ENCODE measurements around the gene FKBP5.

Gene FKBP5

DNA sequence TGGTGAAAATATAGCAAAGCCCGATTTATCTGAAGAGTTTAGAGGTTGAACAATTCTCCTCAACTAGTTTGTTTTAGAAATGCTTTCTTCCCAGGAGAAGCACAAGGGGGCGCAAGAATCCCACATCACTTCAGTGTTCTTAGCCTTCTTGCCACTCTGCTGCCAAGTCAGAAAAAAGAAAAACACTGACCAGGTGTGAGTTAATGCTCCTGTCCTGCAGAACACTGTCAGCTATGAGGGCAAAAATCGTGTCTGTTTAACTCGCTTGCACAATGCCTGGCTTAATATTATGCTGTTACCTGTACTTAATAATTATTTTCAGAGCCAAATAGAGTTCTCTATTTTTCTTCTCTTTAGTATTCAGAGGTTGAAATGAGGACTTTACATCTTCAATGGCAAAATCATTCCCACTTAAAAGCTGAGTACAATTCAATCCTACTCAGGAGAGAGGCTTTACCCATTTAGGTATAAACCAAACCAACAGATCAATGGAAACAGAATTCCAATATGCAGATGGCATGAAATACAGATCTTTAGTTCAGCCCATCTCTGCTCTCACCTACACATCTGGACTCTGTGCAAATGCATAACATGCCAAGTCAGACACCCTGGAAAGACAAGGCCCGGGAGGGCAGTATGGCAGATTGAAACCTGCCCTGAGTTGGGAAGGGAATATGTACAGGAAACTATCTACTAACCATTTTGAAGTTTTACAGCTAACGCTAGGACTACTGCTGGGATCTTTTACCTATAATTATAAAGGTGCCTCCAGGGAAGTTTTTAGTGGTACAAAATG, 104.6 kb downstream of the FKBP5 start:
- H3K27ac ChIP-seq (replicated peaks; ENCODE audit: low read length), result no peak overlapping the region
- WGBS, 2 donors (ENCODE audit: extremely low coverage in 2 of 2, insufficient read length in 2 of 2, insufficient replicate concordance in 1 of 2), result no CpG with 5 or more reads among the region's 6 CpGs
- peak; percentile 66 for DNase-seq (ENCODE audit: low spot score)

DNA sequence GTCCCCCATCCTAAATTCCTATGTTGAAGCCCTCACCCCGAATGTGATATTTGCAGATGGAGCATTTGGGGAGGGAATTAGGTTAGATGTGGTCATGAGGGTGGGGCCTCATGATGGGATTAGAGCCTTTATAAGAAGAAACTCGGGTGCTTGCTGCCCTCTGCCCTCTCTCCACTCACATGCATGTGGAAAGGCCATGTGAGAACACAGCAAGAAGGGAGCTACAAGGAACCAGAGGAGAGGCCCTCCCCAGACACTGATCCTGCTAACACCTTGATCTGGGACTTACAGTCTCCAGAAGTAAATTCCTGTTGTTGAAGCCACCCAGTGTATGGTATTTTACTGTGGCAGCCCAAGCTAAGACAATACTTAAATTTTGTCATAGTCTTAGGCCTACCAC, 106.4 kb downstream of the FKBP5 start:
- H3K18ac ChIP-seq (ENCODE audit: low read length), result no peak overlapping the region
- no peak overlapping the region for H2BK15ac ChIP-seq (ENCODE audit: low read length)
- H3K36me3 ChIP-seq (replicated peaks in 1 of 2; ENCODE audit: control insufficient read depth in 2 of 2, insufficient read depth in 2 of 2, low read length in 2 of 2), result peaks cover 0 to 87% of the 10 kb centered on the region in 2 donors
- H4K8ac ChIP-seq (ENCODE audit: low read depth, low read length), result no peak overlapping the region
- no peak overlapping the region for H2BK12ac ChIP-seq (ENCODE audit: low read length)
- no peak overlapping the region for H3K4me2 ChIP-seq (ENCODE audit: insufficient read depth, low read length, poor library complexity, severe bottlenecking)
- no peak overlapping the region for H3K9ac ChIP-seq (ENCODE audit: low read depth, low read length, poor library complexity)
- H3K4me3 ChIP-seq (ENCODE audit: low read length in 2 of 2), result no peak overlapping the region
- no peaks in the 10 kb centered on the region for H3K9me3 ChIP-seq (replicated peaks in 1 of 2; ENCODE audit: control insufficient read depth in 2 of 2, insufficient read depth in 1 of 2, low read depth in 1 of 2, low read length in 2 of 2)
- H3K79me1 ChIP-seq (ENCODE audit: low read depth, low read length), result no peaks in the 10 kb centered on the region
- no peak overlapping the region for H4K91ac ChIP-seq (ENCODE audit: low read depth, low read length, poor library complexity)
- H3K27me3 ChIP-seq (ENCODE audit: control insufficient read depth in 3 of 3, insufficient read depth in 3 of 3, low read depth in 1 of 3, low read length in 3 of 3), result no peaks in the 10 kb centered on the region
- no peak overlapping the region for H3K23ac ChIP-seq (ENCODE audit: low read depth, low read length, poor library complexity)
- H3K4me1 ChIP-seq (ENCODE audit: control insufficient read depth in 2 of 2, insufficient read depth in 1 of 2, low read depth in 1 of 2, low read length in 2 of 2), result no peaks in the 10 kb centered on the region
- WGBS, 2 donors (ENCODE audit: extremely low coverage in 2 of 2, insufficient read length in 2 of 2, insufficient replicate concordance in 1 of 2), result no CpG with 5 or more reads among the region's 2 CpGs
- H2AFZ ChIP-seq (ENCODE audit: low read length), result no peak overlapping the region
- H3K4ac ChIP-seq (ENCODE audit: low read length), result no peak overlapping the region
- no peak overlapping the region for H3K27ac ChIP-seq (replicated peaks; ENCODE audit: low read length)
- no peak overlapping the region for H2AK5ac ChIP-seq (ENCODE audit: low read depth, low read length)
- no peak overlapping the region for H2BK5ac ChIP-seq (ENCODE audit: low read length)
- DNase-seq (ENCODE audit: low spot score), result no peak
- H2BK120ac ChIP-seq (ENCODE audit: low read depth, low read length), result no peak overlapping the region
- H3K14ac ChIP-seq (ENCODE audit: low read length), result no peak overlapping the region

More for the DNA sequence above, 104.6 kb downstream of the FKBP5 start:
- no peaks in the 10 kb centered on the region for H3K9me3 ChIP-seq (replicated peaks in 1 of 2; ENCODE audit: control insufficient read depth in 2 of 2, insufficient read depth in 1 of 2, low read depth in 1 of 2, low read length in 2 of 2)
- no peaks in the 10 kb centered on the region for H3K79me1 ChIP-seq (ENCODE audit: low read depth, low read length)
- H3K18ac ChIP-seq (ENCODE audit: low read length), result no peak overlapping the region
- H3K14ac ChIP-seq (ENCODE audit: low read length), result no peak overlapping the region
- H3K23ac ChIP-seq (ENCODE audit: low read depth, low read length, poor library complexity), result no peak overlapping the region
- H2BK12ac ChIP-seq (ENCODE audit: low read length), result no peak overlapping the region
- peaks cover 0 to 83% of the 10 kb centered on the region in 2 donors for H3K36me3 ChIP-seq (replicated peaks in 1 of 2; ENCODE audit: control insufficient read depth in 2 of 2, insufficient read depth in 2 of 2, low read length in 2 of 2)
- no peak overlapping the region for H4K91ac ChIP-seq (ENCODE audit: low read depth, low read length, poor library complexity)
- no peaks in the 10 kb centered on the region for H3K4me1 ChIP-seq (ENCODE audit: control insufficient read depth in 2 of 2, insufficient read depth in 1 of 2, low read depth in 1 of 2, low read length in 2 of 2)
- H3K4me2 ChIP-seq (ENCODE audit: insufficient read depth, low read length, poor library complexity, severe bottlenecking), result no peak overlapping the region
- H2BK120ac ChIP-seq (ENCODE audit: low read depth, low read length), result no peak overlapping the region
- H2BK5ac ChIP-seq (ENCODE audit: low read length), result no peak overlapping the region
- H2AFZ ChIP-seq (ENCODE audit: low read length), result no peak overlapping the region
- no peak overlapping the region for H3K9ac ChIP-seq (ENCODE audit: low read depth, low read length, poor library complexity)
- no peak overlapping the region for H2BK15ac ChIP-seq (ENCODE audit: low read length)
- H3K4ac ChIP-seq (ENCODE audit: low read length), result no peak overlapping the region
- H3K4me3 ChIP-seq (ENCODE audit: low read length in 2 of 2), result no peak overlapping the region
- no peaks in the 10 kb centered on the region for H3K27me3 ChIP-seq (ENCODE audit: control insufficient read depth in 3 of 3, insufficient read depth in 3 of 3, low read depth in 1 of 3, low read length in 3 of 3)
- no peak overlapping the region for H2AK5ac ChIP-seq (ENCODE audit: low read depth, low read length)
- no peak overlapping the region for H4K8ac ChIP-seq (ENCODE audit: low read depth, low read length)

GRCh38 chr6:35581633-35582032, 107.1 kb downstream of the FKBP5 start:
- H3K36me3 ChIP-seq (replicated peaks in 1 of 2; ENCODE audit: control insufficient read depth in 2 of 2, insufficient read depth in 2 of 2, low read length in 2 of 2), result peaks cover 2 to 87% of the 10 kb centered on the region in 2 donors
- H3K4me2 ChIP-seq (ENCODE audit: insufficient read depth, low read length, poor library complexity, severe bottlenecking), result no peak overlapping the region
- no peak overlapping the region for H2BK120ac ChIP-seq (ENCODE audit: low read depth, low read length)
- H3K27ac ChIP-seq (replicated peaks; ENCODE audit: low read length), result no peak overlapping the region
- no peak overlapping the region for H3K14ac ChIP-seq (ENCODE audit: low read length)
- no peak overlapping the region for H2BK15ac ChIP-seq (ENCODE audit: low read length)
- H2AFZ ChIP-seq (ENCODE audit: low read length), result no peak overlapping the region
- no peak overlapping the region for H2BK12ac ChIP-seq (ENCODE audit: low read length)
- H3K4me3 ChIP-seq (ENCODE audit: low read length in 2 of 2), result no peak overlapping the region
- H3K9ac ChIP-seq (ENCODE audit: low read depth, low read length, poor library complexity), result no peak overlapping the region
- no peak overlapping the region for H3K23ac ChIP-seq (ENCODE audit: low read depth, low read length, poor library complexity)
- no peak for DNase-seq (ENCODE audit: low spot score)
- H2BK5ac ChIP-seq (ENCODE audit: low read length), result no peak overlapping the region
- H3K4ac ChIP-seq (ENCODE audit: low read length), result no peak overlapping the region
- H4K91ac ChIP-seq (ENCODE audit: low read depth, low read length, poor library complexity), result no peak overlapping the region
- no peaks in the 10 kb centered on the region for H3K27me3 ChIP-seq (ENCODE audit: control insufficient read depth in 3 of 3, insufficient read depth in 3 of 3, low read depth in 1 of 3, low read length in 3 of 3)
- no peaks in the 10 kb centered on the region for H3K9me3 ChIP-seq (replicated peaks in 1 of 2; ENCODE audit: control insufficient read depth in 2 of 2, insufficient read depth in 1 of 2, low read depth in 1 of 2, low read length in 2 of 2)
- no peak overlapping the region for H2AK5ac ChIP-seq (ENCODE audit: low read depth, low read length)
- no peak overlapping the region for H4K8ac ChIP-seq (ENCODE audit: low read depth, low read length)
- H3K18ac ChIP-seq (ENCODE audit: low read length), result no peak overlapping the region
- no CpG with 5 or more reads among the region's 6 CpGs for WGBS, 2 donors (ENCODE audit: extremely low coverage in 2 of 2, insufficient read length in 2 of 2, insufficient replicate concordance in 1 of 2)
- H3K79me1 ChIP-seq (ENCODE audit: low read depth, low read length), result no peaks in the 10 kb centered on the region
- H3K4me1 ChIP-seq (ENCODE audit: control insufficient read depth in 2 of 2, insufficient read depth in 1 of 2, low read depth in 1 of 2, low read length in 2 of 2), result no peaks in the 10 kb centered on the region

GRCh38 chr6:35580836-35581235, 107.9 kb downstream of the FKBP5 start:
- H2BK15ac ChIP-seq (ENCODE audit: low read length), result no peak overlapping the region

More at GRCh38 chr6:35580836-35581235, 107.9 kb downstream of the FKBP5 start:
- no peak overlapping the region for H4K8ac ChIP-seq (ENCODE audit: low read depth, low read length)
- H3K9me3 ChIP-seq (replicated peaks in 1 of 2; ENCODE audit: control insufficient read depth in 2 of 2, insufficient read depth in 1 of 2, low read depth in 1 of 2, low read length in 2 of 2), result no peaks in the 10 kb centered on the region
- no peak overlapping the region for H3K18ac ChIP-seq (ENCODE audit: low read length)
- H2BK120ac ChIP-seq (ENCODE audit: low read depth, low read length), result no peak overlapping the region
- peaks cover 4 to 87% of the 10 kb centered on the region in 2 donors for H3K36me3 ChIP-seq (replicated peaks in 1 of 2; ENCODE audit: control insufficient read depth in 2 of 2, insufficient read depth in 2 of 2, low read length in 2 of 2)
- DNase-seq (ENCODE audit: low spot score), result no peak
- H3K4me2 ChIP-seq (ENCODE audit: insufficient read depth, low read length, poor library complexity, severe bottlenecking), result no peak overlapping the region
- no peak overlapping the region for H3K9ac ChIP-seq (ENCODE audit: low read depth, low read length, poor library complexity)
- no peak overlapping the region for H3K4me3 ChIP-seq (ENCODE audit: low read length in 2 of 2)
- no peak overlapping the region for H2AK5ac ChIP-seq (ENCODE audit: low read depth, low read length)
- no peak overlapping the region for H4K91ac ChIP-seq (ENCODE audit: low read depth, low read length, poor library complexity)
- no peak overlapping the region for H2AFZ ChIP-seq (ENCODE audit: low read length)
- H2BK5ac ChIP-seq (ENCODE audit: low read length), result no peak overlapping the region
- no peak overlapping the region for H2BK12ac ChIP-seq (ENCODE audit: low read length)
- H3K27me3 ChIP-seq (ENCODE audit: control insufficient read depth in 3 of 3, insufficient read depth in 3 of 3, low read depth in 1 of 3, low read length in 3 of 3), result no peaks in the 10 kb centered on the region
- H3K79me1 ChIP-seq (ENCODE audit: low read depth, low read length), result no peaks in the 10 kb centered on the region
- no peak overlapping the region for H3K23ac ChIP-seq (ENCODE audit: low read depth, low read length, poor library complexity)
- H3K27ac ChIP-seq (replicated peaks; ENCODE audit: low read length), result no peak overlapping the region
- H3K14ac ChIP-seq (ENCODE audit: low read length), result no peak overlapping the region
- H3K4ac ChIP-seq (ENCODE audit: low read length), result no peak overlapping the region
- no peaks in the 10 kb centered on the region for H3K4me1 ChIP-seq (ENCODE audit: control insufficient read depth in 2 of 2, insufficient read depth in 1 of 2, low read depth in 1 of 2, low read length in 2 of 2)

Data from neuronal stem cell (in vitro differentiated cells).